ENCODE data around the gene SLC16A14. TPM values are rescaled to one million over a fixed set of nuclear protein-coding genes. Genes with fewer than 3 reads are reported as not detected.

Gene SLC16A14
- total RNA-seq, 1 experiment from 2014 or later, result 7.9 TPM

DNA sequence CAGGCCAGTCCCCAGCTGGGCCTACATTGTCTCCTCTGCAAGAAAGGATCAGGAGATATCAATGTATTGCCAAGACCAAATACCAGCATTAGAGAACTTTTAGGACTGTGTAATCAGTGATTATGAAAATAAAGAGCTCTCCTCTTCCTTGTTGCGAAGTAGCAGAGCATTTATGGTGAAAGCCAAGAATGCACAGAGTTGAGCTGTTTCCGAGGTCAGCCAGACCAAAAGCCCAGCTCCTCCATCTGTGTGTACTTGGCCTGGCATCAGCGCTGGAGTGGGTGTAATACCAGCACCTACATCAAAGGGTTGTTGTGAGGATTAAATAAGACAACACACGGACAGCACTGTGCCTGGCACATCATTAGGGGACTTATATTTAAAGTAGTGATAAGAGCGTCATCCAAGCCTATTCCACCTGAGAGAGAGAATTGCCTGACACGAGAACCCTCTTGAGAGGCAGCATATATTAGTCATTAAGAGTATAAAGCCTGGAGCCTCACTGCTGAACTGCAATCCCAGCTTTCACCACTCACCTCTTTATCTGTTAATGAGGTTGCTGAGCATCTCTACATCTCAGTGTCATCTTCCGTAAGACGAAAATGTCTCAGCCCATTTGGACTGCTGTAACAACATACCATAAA lies 7.4 kb upstream of the SLC16A14 start:
- ChIA-PET CTCF (interaction anchor here (2.1 kb wide), 1 partner anchor 9 kb away, joined by 8 read pairs; no protein-coding TSS in a partner anchor), RAD21 (ENCODE audit: low non-redundant PET in 1 of 2, low total read pairs in 2 of 2, uncharacterized antibody in 2 of 2, unreplicated experiment in 2 of 2) (no interaction called here), POLR2A (interaction anchor here (1.3 kb wide), 1 partner anchor 8 kb away, joined by 4 read pairs; the partner anchor contains the start of gene SLC16A14)
- DNase-seq (ENCODE audit: low read depth, low spot score) (no peak), ATAC-seq (peak; percentile 77)
- H3K27ac ChIP-seq (ENCODE audit: low read depth, low read length), result no peak overlapping the region
- BruUV-seq (replicated peaks), result no TSS peak
- no peak overlapping the region for H3K4me2 ChIP-seq (ENCODE audit: low read length)
- no peaks in the 10 kb centered on the region for H3K9me3 ChIP-seq (ENCODE audit: control insufficient read depth in 1 of 2, insufficient read depth in 1 of 2, low read depth in 1 of 2, low read length in 2 of 2)
- intact Hi-C loops (cut with micrococcal nuclease), result no loop called here
- no peak overlapping the region for H3K4me3 ChIP-seq (replicated peaks in 1 of 2; ENCODE audit: low read depth in 1 of 2, low read length in 2 of 2)
- H3K36me3 ChIP-seq (ENCODE audit: control insufficient read depth in 1 of 2, insufficient read depth in 2 of 2, low read length in 2 of 2), result no peaks in the 10 kb centered on the region
- no peaks in the 10 kb centered on the region for H3K27me3 ChIP-seq (ENCODE audit: insufficient read depth, low read length)
- no peaks in the 10 kb centered on the region for H3K9me2 ChIP-seq (ENCODE audit: insufficient read depth)
- no peaks in the 10 kb centered on the region for H4K20me1 ChIP-seq (ENCODE audit: insufficient read depth)
- H3K9ac ChIP-seq (ENCODE audit: low read length), result no peak overlapping the region
- no peak overlapping the region for H2AFZ ChIP-seq (ENCODE audit: low read depth, low read length, poor library complexity, severe bottlenecking)
- TF ChIP-seq ZFX (IDR thresholded peaks at IDR 0.05) (no peak), EZH2phosphoT487 (IDR thresholded peaks at IDR 0.05; ENCODE audit: borderline replicate concordance) (no peak), RAD21 (IDR thresholded peaks at IDR 0.05; ENCODE audit: low read depth) (no peak), ZNF274 (IDR thresholded peaks at IDR 0.05; ENCODE audit: low read depth, low read length) (no peak)
- TF ChIP-seq, protein P1, sequence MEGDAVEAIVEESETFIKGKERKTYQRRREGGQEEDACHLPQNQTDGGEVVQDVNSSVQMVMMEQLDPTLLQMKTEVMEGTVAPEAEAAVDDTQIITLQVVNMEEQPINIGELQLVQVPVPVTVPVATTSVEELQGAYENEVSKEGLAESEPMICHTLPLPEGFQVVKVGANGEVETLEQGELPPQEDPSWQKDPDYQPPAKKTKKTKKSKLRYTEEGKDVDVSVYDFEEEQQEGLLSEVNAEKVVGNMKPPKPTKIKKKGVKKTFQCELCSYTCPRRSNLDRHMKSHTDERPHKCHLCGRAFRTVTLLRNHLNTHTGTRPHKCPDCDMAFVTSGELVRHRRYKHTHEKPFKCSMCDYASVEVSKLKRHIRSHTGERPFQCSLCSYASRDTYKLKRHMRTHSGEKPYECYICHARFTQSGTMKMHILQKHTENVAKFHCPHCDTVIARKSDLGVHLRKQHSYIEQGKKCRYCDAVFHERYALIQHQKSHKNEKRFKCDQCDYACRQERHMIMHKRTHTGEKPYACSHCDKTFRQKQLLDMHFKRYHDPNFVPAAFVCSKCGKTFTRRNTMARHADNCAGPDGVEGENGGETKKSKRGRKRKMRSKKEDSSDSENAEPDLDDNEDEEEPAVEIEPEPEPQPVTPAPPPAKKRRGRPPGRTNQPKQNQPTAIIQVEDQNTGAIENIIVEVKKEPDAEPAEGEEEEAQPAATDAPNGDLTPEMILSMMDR (IDR thresholded peaks at IDR 0.05 in 2 of 3, conservative IDR thresholded peaks at IDR 0.05 in 1 of 3; ENCODE audit: borderline replicate concordance in 1 of 3, insufficient read depth in 1 of 3, low read depth in 2 of 3, low read length in 2 of 3), result 0 out of 6 replicates have a peak, but pooled peaks of 1 of the 3 experiments have one; percentile 14
- TF ChIP-seq, protein P2, sequence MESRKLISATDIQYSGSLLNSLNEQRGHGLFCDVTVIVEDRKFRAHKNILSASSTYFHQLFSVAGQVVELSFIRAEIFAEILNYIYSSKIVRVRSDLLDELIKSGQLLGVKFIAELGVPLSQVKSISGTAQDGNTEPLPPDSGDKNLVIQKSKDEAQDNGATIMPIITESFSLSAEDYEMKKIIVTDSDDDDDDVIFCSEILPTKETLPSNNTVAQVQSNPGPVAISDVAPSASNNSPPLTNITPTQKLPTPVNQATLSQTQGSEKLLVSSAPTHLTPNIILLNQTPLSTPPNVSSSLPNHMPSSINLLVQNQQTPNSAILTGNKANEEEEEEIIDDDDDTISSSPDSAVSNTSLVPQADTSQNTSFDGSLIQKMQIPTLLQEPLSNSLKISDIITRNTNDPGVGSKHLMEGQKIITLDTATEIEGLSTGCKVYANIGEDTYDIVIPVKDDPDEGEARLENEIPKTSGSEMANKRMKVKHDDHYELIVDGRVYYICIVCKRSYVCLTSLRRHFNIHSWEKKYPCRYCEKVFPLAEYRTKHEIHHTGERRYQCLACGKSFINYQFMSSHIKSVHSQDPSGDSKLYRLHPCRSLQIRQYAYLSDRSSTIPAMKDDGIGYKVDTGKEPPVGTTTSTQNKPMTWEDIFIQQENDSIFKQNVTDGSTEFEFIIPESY (IDR thresholded peaks at IDR 0.05; ENCODE audit: extremely low read depth, insufficient replicate concordance, low read length), result no peak
- TF ChIP-seq, protein P3, sequence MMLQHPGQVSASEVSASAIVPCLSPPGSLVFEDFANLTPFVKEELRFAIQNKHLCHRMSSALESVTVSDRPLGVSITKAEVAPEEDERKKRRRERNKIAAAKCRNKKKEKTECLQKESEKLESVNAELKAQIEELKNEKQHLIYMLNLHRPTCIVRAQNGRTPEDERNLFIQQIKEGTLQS (IDR thresholded peaks at IDR 0.05), result no peak
- peaks cover 0 to 5% of the 10 kb centered on the region in 2 experiments; a peak in 2 of 4 replicates for H3K4me1 ChIP-seq (ENCODE audit: control insufficient read depth in 1 of 2, insufficient read depth in 2 of 2, low read length in 2 of 2)
- H3K79me2 ChIP-seq (ENCODE audit: insufficient read depth, low read length), result no peaks in the 10 kb centered on the region

Data from HCT116 (cell line).